Endothelial cell of umbilical vein (primary cell): Measurements from ENCODE around the gene CASK. TPM values are rescaled to one million over a fixed set of nuclear protein-coding genes. Genes with fewer than 3 reads are reported as not detected.

ENCODE experiments used
- BruUV-seq: library from RNA; stranded (reverse); fragments of 400-500 nt; replicated peaks from 2 replicates; lab custom pipeline; 2021; lab: Mats Ljungman, UMichigan
- CTCF ChIA-PET: fragments of 300-600, 350-600 bp; sonication (Branson Sonifier 250); formaldehyde crosslinking; loops from one replicate; lab custom pipeline; 2021; ENCODE audit warnings: antibody characterized with exemption, inconsistent platforms; lab: Charles Lee
- POLR2A ChIA-PET: fragments of 300-600, 350-600 bp; sonication (Branson Sonifier 250); formaldehyde crosslinking; loops from one replicate; lab custom pipeline; 2021; ENCODE audit warnings: antibody characterized with exemption, inconsistent platforms; lab: Charles Lee
- DNase-seq: peaks from one replicate; pipeline ENCODE4 v3.0.0-alpha.2; 2011; ENCODE audit warnings: low read depth, low spot score
- FAIRE-seq: peaks from 2 replicates; lab custom pipeline; 2011; peaks lifted over from hg19 to GRCh38; lab: Jason Lieb, UNC
- H2AFZ ChIP-seq: 2 replicates; pipeline ENCODE4 v1.6.0; 2012; ENCODE audit warnings: low read depth, low read length, control low read depth, inconsistent platforms
- H3K27ac ChIP-seq: 2 replicates; pipeline ENCODE4 v1.5.1; 2011; ENCODE audit warnings: low read depth, mild to moderate bottlenecking, control low read depth, low read length, moderate library complexity; ENCODE audit not compliant: insufficient read depth
- H3K27me3 ChIP-seq, 2 experiments: 2 replicates each; pipeline versions ENCODE4 v1.6.0 to v1.6.1; 2011; ENCODE audit warnings: low read length in 2 of 2, mixed read lengths in 1 of 2; ENCODE audit not compliant: control insufficient read depth in 2 of 2, insufficient read depth in 2 of 2
- H3K36me3 ChIP-seq, 2 experiments: 2 replicates in 1 of 2; 3 replicates in 1 of 2; pipeline ENCODE4 v1.5.1; 2011; ENCODE audit warnings: low read length in 2 of 2, mild to moderate bottlenecking in 1 of 2, moderate library complexity in 1 of 2; ENCODE audit not compliant: control insufficient read depth in 2 of 2, insufficient read depth in 2 of 2; ENCODE audit errors: extremely low read depth in 1 of 2
- H3K4me1 ChIP-seq: 3 replicates; pipeline ENCODE4 v1.5.1; 2011; ENCODE audit warnings: mild to moderate bottlenecking, low read length; ENCODE audit not compliant: control insufficient read depth, insufficient read depth; ENCODE audit errors: extremely low read depth
- H3K4me2 ChIP-seq: 2 replicates; pipeline ENCODE4 v1.6.1; 2011; ENCODE audit warnings: low read length, control low read depth, mixed read lengths; ENCODE audit not compliant: insufficient read depth
- H3K4me3 ChIP-seq, 3 experiments: fragments of 200-600 bp in 1 of 3; sonication (generic), shearing (Covaris generic) in 1 of 3; replicated peaks in 1 of 3; 2 replicates each; pipeline ENCODE4 v1.5.1; 2011 to 2016; ENCODE audit warnings: control low read depth in 3 of 3, low read length in 3 of 3, mild to moderate bottlenecking in 2 of 3, inconsistent platforms in 1 of 3, low read depth in 1 of 3, moderate library complexity in 1 of 3; ENCODE audit not compliant: insufficient read depth in 1 of 3
- H3K79me2 ChIP-seq: 2 replicates; pipeline ENCODE4 v1.6.0; 2012; ENCODE audit warnings: low read length, inconsistent platforms; ENCODE audit not compliant: control insufficient read depth, insufficient read depth
- H3K9ac ChIP-seq: replicated peaks from 2 replicates; pipeline ENCODE3; 2011; ENCODE audit warnings: low read length, control low read depth; ENCODE audit not compliant: insufficient read depth; ENCODE audit errors: extremely low read depth
- H3K9me1 ChIP-seq: replicated peaks from 3 replicates; pipeline ENCODE4 v1.6.0; 2011; ENCODE audit warnings: mild to moderate bottlenecking, low read length; ENCODE audit not compliant: control insufficient read depth, insufficient read depth; ENCODE audit errors: extremely low read depth
- H3K9me3 ChIP-seq: replicated peaks from 2 replicates; pipeline ENCODE4 v1.5.1; 2012; ENCODE audit warnings: low read length, inconsistent platforms; ENCODE audit not compliant: control insufficient read depth, insufficient read depth
- H4K20me1 ChIP-seq: replicated peaks from 2 replicates; pipeline ENCODE3; 2011; ENCODE audit warnings: mild to moderate bottlenecking, low read length; ENCODE audit not compliant: control insufficient read depth, insufficient read depth; ENCODE audit errors: extremely low read depth
- CTCF ChIP-seq, 2 donors: IDR thresholded peaks; 1 replicate in 1 of 2; 2 replicates in 1 of 2; pipeline ENCODE4 v1.5.1; 2011; ENCODE audit warnings: low read length in 2 of 2, mild to moderate bottlenecking in 2 of 2, moderate library complexity in 2 of 2, control low read depth in 1 of 2, inconsistent platforms in 1 of 2, low read depth in 1 of 2; ENCODE audit not compliant: insufficient read depth in 1 of 2; ENCODE audit errors: extremely low read depth in 1 of 2
- EZH2 ChIP-seq: IDR thresholded peaks from 2 replicates; pipeline ENCODE4 v1.6.1; 2012; ENCODE audit warnings: borderline replicate concordance, low read depth, mild to moderate bottlenecking, moderate library complexity, low read length, inconsistent platforms; ENCODE audit not compliant: severe bottlenecking
- FOS ChIP-seq: IDR thresholded peaks from 2 replicates; pipeline ENCODE4 v1.6.1; 2011; ENCODE audit warnings: mild to moderate bottlenecking, low read length, moderate library complexity, borderline replicate concordance; ENCODE audit not compliant: insufficient read depth
- GATA2 ChIP-seq: IDR thresholded peaks from 2 replicates; pipeline ENCODE4 v1.7.0; 2011; ENCODE audit warnings: low read depth, mild to moderate bottlenecking, moderate library complexity, mixed read lengths, low read length; ENCODE audit not compliant: insufficient read length, insufficient read depth
- JUN ChIP-seq: IDR thresholded peaks from 2 replicates; pipeline ENCODE4 v1.6.1; 2011; ENCODE audit warnings: borderline replicate concordance, low read depth; ENCODE audit not compliant: insufficient read length, insufficient read depth
- MAX ChIP-seq: IDR thresholded peaks from 2 replicates; pipeline ENCODE4 v1.6.1; 2011; ENCODE audit not compliant: insufficient read depth, insufficient read length
- MYC ChIP-seq: IDR thresholded peaks from one replicate; pipeline ENCODE4 v1.6.1; 2011; ENCODE audit warnings: mild to moderate bottlenecking, low read depth, low read length
- POLR2A ChIP-seq: IDR thresholded peaks from 2 replicates; pipeline ENCODE4 v1.6.1; 2012; ENCODE audit warnings: low read depth, mild to moderate bottlenecking, control low read depth, low read length
- POLR2AphosphoS5 ChIP-seq: IDR thresholded peaks from 2 replicates; pipeline ENCODE4 v1.6.1; 2012; ENCODE audit warnings: low read depth, mild to moderate bottlenecking, control low read depth, low read length, moderate library complexity; ENCODE audit not compliant: insufficient read depth
- dilution Hi-C: fragments of 300-500 bp; cut with MboI; formaldehyde crosslinking; loops from one replicate; pipeline ENCODE4 v1.15.0; 2019; ENCODE audit warnings: low sequenced_read_pairs; ENCODE audit not compliant: extremely low pct_ligation_motif_present
- intact Hi-C: fragments of 100-400 bp; cut with micrococcal nuclease; formaldehyde crosslinking; loops from one replicate; pipeline ENCODE4 v1.10.0; 2022
- polyA plus RNA-seq, 4 experiments: library from polyadenylated mRNA; depleted of rRNA in 3 of 4; stranded (reverse) in 3 of 4; unstranded in 1 of 4; fragments of >200 nt; gene quantifications; 2 replicates each; pipeline versions ENCODE4 v1.2.1 to v1.2.3, GENCODE V29; 2011 to 2012; ENCODE audit warnings: missing spikeins in 1 of 4
- total RNA-seq: library from RNA; stranded (reverse); gene quantifications from 2 replicates; pipeline ENCODE4 v1.2.3, GENCODE V29; 2021

CASK gene
- total and polyA plus RNA-seq, 2 donors (not counting 3 experiments of a cell fraction or from before 2014, with no cell fraction given): 6.4 to 30.4 TPM

GRCh38 chrX:41602816-41603345 is 320.5 kb downstream of the CASK start:
- POLR2A ChIA-PET: no interaction called here

More at GRCh38 chrX:41602816-41603345, 320.5 kb downstream of the CASK start:
- H3K27ac ChIP-seq: no peak overlapping the region
- no peaks in the 10 kb centered on the region for H3K9me3 ChIP-seq
- H3K9ac ChIP-seq: no peak overlapping the region
- H3K4me1 ChIP-seq: no peaks in the 10 kb centered on the region
- intact Hi-C loops (no loop called here), dilution Hi-C loops (no loop called here)
- no peaks in the 10 kb centered on the region for H3K36me3 ChIP-seq
- FAIRE-seq: no peak
- no peak overlapping the region for H2AFZ ChIP-seq
- TF ChIP-seq JUN (no peak), EZH2 (no peak), MYC (no peak), FOS (no peak), POLR2AphosphoS5 (no peak), GATA2 (no peak), MAX (no peak), POLR2A (no peak), CTCF (IDR thresholded peaks at IDR 0.05; ENCODE audit: extremely low read depth in 1 of 2, insufficient read depth in 1 of 2, low read depth in 1 of 2, low read length in 2 of 2) (no peak)
- no peak overlapping the region for H3K4me2 ChIP-seq
- CTCF ChIA-PET: no interaction called here
- H3K27me3 ChIP-seq: no peaks in the 10 kb centered on the region
- DNase-seq: peak; percentile 20
- no TSS peak for BruUV-seq
- H3K4me3 ChIP-seq: no peak overlapping the region
- H3K79me2 ChIP-seq: no peaks in the 10 kb centered on the region
- no peaks in the 10 kb centered on the region for H3K9me1 ChIP-seq
- H4K20me1 ChIP-seq: no peaks in the 10 kb centered on the region
